HFF-Myc (cell line): ENCODE measurements around the gene ARPC2.

Experiments
- DNase-seq: peaks from one replicate; pipeline ENCODE4 v3.0.0-alpha.2; 2011; ENCODE audit warnings: low read depth; ENCODE audit errors: extremely low read depth
- H3K4me3 ChIP-seq: replicated peaks from 2 replicates; pipeline ENCODE4 v1.5.1; 2011; ENCODE audit warnings: low read depth, mild to moderate bottlenecking, control low read depth, low read length
- CTCF ChIP-seq: IDR thresholded peaks from 2 replicates; pipeline ENCODE4 v1.5.1; 2012; ENCODE audit warnings: mild to moderate bottlenecking, low read depth, low read length, control low read depth; ENCODE audit errors: missing control alignments

Gene ARPC2

DNA sequence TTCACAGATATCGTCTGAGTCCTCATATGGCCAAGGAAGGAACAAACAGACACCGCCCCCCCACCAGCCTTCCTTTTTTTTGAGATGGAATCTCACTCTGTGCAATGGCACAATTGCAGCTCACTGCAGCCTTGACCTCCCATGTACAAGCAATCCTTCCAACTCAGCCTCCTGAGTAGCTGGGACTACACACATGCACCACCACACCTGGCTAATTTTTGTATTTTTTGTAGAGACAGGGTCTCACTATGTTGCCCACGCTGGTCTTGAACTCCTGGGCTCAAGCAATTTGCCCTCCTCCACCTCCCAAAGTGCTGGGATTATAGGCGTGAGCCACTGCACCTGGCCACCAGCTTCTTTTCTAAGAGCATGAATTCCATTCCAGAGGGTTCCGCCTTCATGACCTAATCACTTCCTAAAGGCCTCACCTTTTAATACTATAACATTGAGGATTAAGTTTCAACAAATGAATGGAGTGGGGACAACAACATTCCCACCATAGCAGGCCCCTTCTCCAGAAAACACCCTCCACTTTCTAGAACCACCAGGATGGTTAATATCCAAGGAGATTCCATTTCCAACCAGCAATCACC is 77.5 kb downstream of the ARPC2 start:
- no peak overlapping the region for H3K4me3 ChIP-seq
- no peak for DNase-seq
- TF ChIP-seq CTCF, result no peak

DNA sequence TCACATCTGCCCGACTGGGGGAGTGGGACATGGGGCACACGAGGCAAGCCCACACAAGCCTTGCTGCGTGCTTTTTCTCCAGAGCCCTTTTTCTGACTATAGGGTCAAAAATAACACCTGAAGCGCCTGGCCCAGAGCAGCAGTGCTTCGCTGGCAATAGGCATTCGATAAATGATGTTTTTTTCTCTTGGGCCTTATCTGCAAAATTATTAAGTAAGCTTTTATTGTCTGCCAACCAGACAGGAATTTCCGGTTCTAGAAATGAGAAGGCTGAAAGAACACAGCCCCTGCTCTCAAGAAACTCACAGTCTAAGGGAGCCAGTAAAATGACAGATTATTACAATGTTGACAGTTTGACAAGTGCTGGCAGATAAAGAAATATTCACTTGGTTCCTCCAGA is 78.0 kb downstream of the ARPC2 start:
- DNase-seq, result no peak
- H3K4me3 ChIP-seq, result no peak overlapping the region
- no peak for TF ChIP-seq CTCF

DNA sequence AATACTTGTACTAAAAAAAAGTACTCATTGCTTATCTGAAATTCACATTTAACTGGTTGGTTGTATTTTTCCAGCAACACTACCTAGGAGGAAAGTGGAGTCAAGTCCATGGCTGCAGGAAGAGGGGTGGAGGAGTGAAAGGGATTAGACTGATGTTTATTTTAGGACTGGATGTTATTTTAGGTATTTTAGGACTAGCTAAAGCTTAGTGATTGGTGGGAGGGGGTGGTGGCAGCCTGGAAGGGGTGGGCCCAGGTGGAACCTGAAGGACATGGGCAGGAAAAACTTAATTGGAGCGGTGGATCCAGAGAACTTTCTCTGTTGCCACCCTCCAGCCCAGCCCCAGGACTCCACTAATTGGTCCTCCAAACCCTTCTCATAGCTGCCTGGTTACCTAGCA is 79.2 kb downstream of the ARPC2 start:
- no peak for DNase-seq
- no peak for TF ChIP-seq CTCF
- H3K4me3 ChIP-seq, result no peak overlapping the region

DNA sequence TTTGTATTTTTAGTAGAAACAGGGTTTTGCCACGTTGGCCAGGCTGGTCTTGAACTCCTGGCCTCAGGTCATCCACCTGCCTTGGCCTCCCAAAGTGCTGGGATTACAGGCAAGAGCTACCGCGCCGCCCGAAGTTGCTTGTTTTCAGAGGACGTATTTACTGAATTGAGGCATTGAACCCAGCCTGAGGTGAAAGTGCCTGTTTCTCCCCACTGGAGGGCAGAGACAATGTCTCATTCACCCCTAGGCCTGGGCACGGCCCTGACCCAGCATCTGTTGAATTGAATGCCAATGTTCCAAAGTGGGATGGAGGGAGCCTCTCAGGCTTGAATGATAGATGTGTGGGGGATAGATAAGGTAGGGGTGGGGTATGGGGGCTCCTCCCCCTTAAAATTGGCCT is 79.9 kb downstream of the ARPC2 start:
- no peak for TF ChIP-seq CTCF
- DNase-seq, result no peak
- no peak overlapping the region for H3K4me3 ChIP-seq

DNA sequence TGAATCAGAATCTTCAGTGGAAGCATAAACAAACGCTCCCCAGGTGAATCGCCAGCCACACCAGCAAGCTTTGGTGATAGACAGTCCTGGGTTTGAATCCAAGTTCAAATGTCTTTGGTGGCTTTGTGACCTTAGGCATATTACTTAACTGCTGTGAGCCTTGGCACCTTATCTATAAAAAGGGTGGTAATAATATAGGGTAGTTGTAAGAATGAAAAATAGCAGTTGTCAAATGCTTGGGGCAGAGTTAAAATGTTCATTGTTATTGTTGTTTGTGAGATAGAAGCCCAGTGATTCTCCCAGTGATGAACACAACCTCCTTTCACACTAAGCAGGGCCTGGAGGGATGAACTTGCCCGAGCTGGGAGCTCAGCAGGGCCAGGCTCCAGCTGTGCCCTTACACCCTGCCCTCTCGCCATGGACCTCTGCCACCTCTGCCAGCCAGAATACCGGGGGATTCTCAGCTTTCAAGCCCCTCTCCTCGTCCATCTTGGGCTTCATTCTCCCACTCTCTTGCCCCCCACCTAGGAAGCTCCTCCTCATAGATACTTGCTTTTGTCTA is 81.4 kb downstream of the ARPC2 start:
- no peak for TF ChIP-seq CTCF
- DNase-seq, result no peak
- no peak overlapping the region for H3K4me3 ChIP-seq

- DNase-seq, result no peak
- no peak overlapping the region for H3K4me3 ChIP-seq
- no peak for TF ChIP-seq CTCF
Observed at GRCh38 chr2:218300141-218300540, 83.2 kb downstream of the ARPC2 start.

- TF ChIP-seq CTCF, result peak; percentile 94
- no peak overlapping the region for H3K4me3 ChIP-seq
- peak; percentile 77 for DNase-seq
Observed at GRCh38 chr2:218301176-218301819, 84.3 kb downstream of the ARPC2 start.
